HEK293T (cell line): ENCODE results near the gene DYNC1LI1.

Experiments used
- ARNT ChIP-seq: fragments of 450-650 bp; IDR thresholded peaks from 2 replicates; pipeline ENCODE4 v1.6.1; 2017; ENCODE audit warnings: mild to moderate bottlenecking
- BHLHE40 ChIP-seq: fragments of 450-650 bp; IDR thresholded peaks from 2 replicates; pipeline ENCODE4 v1.6.1; 2016; ENCODE audit warnings: mild to moderate bottlenecking, moderate library complexity, borderline replicate concordance
- CTBP1 ChIP-seq: fragments of 450-650 bp; IDR thresholded peaks from 2 replicates; pipeline ENCODE4 v1.6.1; 2016; ENCODE audit warnings: borderline replicate concordance
- FOXK2 ChIP-seq: fragments of 450-650 bp; IDR thresholded peaks from 2 replicates; pipeline ENCODE4 v1.6.1; 2016; ENCODE audit warnings: mild to moderate bottlenecking
- FOXM1 ChIP-seq: fragments of 450-650 bp; IDR thresholded peaks from 2 replicates; pipeline ENCODE4 v1.6.1; 2017; ENCODE audit warnings: mild to moderate bottlenecking, borderline replicate concordance
- L3MBTL2 ChIP-seq: fragments of 450-650 bp; conservative IDR thresholded peaks from 2 replicates; pipeline ENCODE4 v1.6.1; 2016; ENCODE audit warnings: mild to moderate bottlenecking
- LEF1 ChIP-seq: fragments of 450-650 bp; IDR thresholded peaks from 2 replicates; pipeline ENCODE4 v1.6.1; 2017; ENCODE audit warnings: mild to moderate bottlenecking, borderline replicate concordance
- NFRKB ChIP-seq: fragments of 450-650 bp; IDR thresholded peaks from 2 replicates; pipeline ENCODE4 v1.6.1; 2016; ENCODE audit warnings: mild to moderate bottlenecking, moderate library complexity
- PKNOX1 ChIP-seq: fragments of 450-650 bp; IDR thresholded peaks from 2 replicates; pipeline ENCODE4 v1.6.1; 2016
- SP1 ChIP-seq: fragments of 450-650 bp; IDR thresholded peaks from 2 replicates; pipeline ENCODE4 v1.6.1; 2017
- ZNF384 ChIP-seq: fragments of 450-650 bp; IDR thresholded peaks from 2 replicates; pipeline ENCODE4 v1.6.1; 2016

- TF ChIP-seq BHLHE40 (no peak), L3MBTL2 (no peak), ZNF384 (no peak), NFRKB (no peak), PKNOX1 (no peak), SP1 (no peak), FOXM1 (no peak), CTBP1 (no peak), LEF1 (no peak), ARNT (no peak), FOXK2 (no peak)
Observed at GRCh38 chr3:32607522-32607921, 36.9 kb upstream of the DYNC1LI1 start.
